SKM-1 (cell line): ENCODE measurements around the gene PGBD5.

ENCODE experiments used
- DNase-seq: peaks from one replicate; lab custom pipeline; 2025; ENCODE audit not compliant: unreplicated experiment; lab: John Stamatoyannopoulos, UW

The PGBD5 gene

GRCh38 chr1:230398856-230399255, 27.3 kb downstream of the PGBD5 start:
- no peak for DNase-seq

GRCh38 chr1:230396966-230397365, 29.2 kb downstream of the PGBD5 start:
- DNase-seq, result no peak

- no peak for DNase-seq
Measured at GRCh38 chr1:230395932-230396331, 30.2 kb downstream of the PGBD5 start.

GRCh38 chr1:230394741-230395140, 31.4 kb downstream of the PGBD5 start:
- no peak for DNase-seq

- DNase-seq, result no peak
Measured at GRCh38 chr1:230394134-230394533, 32.0 kb downstream of the PGBD5 start.

- no peak for DNase-seq
Measured at GRCh38 chr1:230393722-230394121, 32.4 kb downstream of the PGBD5 start.

GRCh38 chr1:230392920-230393521, 33.1 kb downstream of the PGBD5 start:
- DNase-seq, result no peak

- no peak for DNase-seq
Measured at GRCh38 chr1:230392536-230392909, 33.6 kb downstream of the PGBD5 start.

GRCh38 chr1:230391776-230392535, 34.2 kb downstream of the PGBD5 start:
- no peak for DNase-seq

GRCh38 chr1:230390371-230390770, 35.8 kb downstream of the PGBD5 start:
- DNase-seq, result no peak

- DNase-seq, result no peak
Measured at GRCh38 chr1:230387876-230388275, 38.3 kb downstream of the PGBD5 start.

- no peak for DNase-seq
Measured at GRCh38 chr1:230387296-230387695, 38.8 kb downstream of the PGBD5 start.

GRCh38 chr1:230386637-230387262, 39.4 kb downstream of the PGBD5 start:
- DNase-seq, result no peak

- DNase-seq, result no peak
Measured at GRCh38 chr1:230385930-230386329, 40.2 kb downstream of the PGBD5 start.

- no peak for DNase-seq
Measured at GRCh38 chr1:230385158-230385450, 41.0 kb downstream of the PGBD5 start.

GRCh38 chr1:230384380-230385157, 41.6 kb downstream of the PGBD5 start:
- DNase-seq, result no peak

GRCh38 chr1:230383425-230383824, 42.7 kb downstream of the PGBD5 start:
- no peak for DNase-seq

- DNase-seq, result no peak
Measured at GRCh38 chr1:230382001-230382491, 44.1 kb downstream of the PGBD5 start.

GRCh38 chr1:230381585-230381984, 44.5 kb downstream of the PGBD5 start:
- no peak for DNase-seq

GRCh38 chr1:230381049-230381467, 45.1 kb downstream of the PGBD5 start:
- DNase-seq, result no peak

- DNase-seq, result no peak
Measured at GRCh38 chr1:230379928-230380327, 46.2 kb downstream of the PGBD5 start.

- DNase-seq, result no peak
Measured at GRCh38 chr1:230379462-230379861, 46.7 kb downstream of the PGBD5 start.
